ENCODE results near the gene IGSF9. TPM values are rescaled to one million over a fixed set of nuclear protein-coding genes. Genes with fewer than 3 reads are reported as not detected.

Gene IGSF9
- total and polyA plus RNA-seq, 2 experiments from 2014 or later: 10.3 to 27.6 TPM

DNA sequence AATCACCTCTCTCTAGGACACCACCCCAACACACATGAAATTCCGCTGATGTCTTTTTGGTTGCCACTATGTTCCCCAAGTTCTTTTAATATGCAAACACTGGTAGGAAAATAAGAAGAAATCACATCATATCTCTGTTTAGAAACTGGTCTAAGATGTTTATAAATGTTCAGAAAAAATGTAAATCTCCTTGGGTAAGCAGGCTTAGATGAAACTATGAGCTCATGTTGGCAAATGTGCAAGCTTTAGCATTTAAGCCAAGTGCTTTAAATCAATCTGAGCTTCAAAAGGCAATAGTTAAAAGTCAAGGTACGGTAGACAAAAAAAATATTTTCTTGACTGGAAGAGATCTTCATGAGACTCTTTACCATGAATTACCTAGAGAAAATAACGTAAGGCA, 33.8 kb upstream of the IGSF9 start (continued):
- TF ChIP-seq NANOG (IDR thresholded peaks at IDR 0.05; ENCODE audit: borderline replicate concordance) (no peak), JUNB (IDR thresholded peaks at IDR 0.05; ENCODE audit: unreplicated experiment) (no peak), POLR2AphosphoS5 (IDR thresholded peaks at IDR 0.05; ENCODE audit: low read depth) (no peak), ZNF114 (CRISPR knock-in tag; IDR thresholded peaks at IDR 0.05) (no peak), EZH2 (IDR thresholded peaks at IDR 0.05; ENCODE audit: low read depth, unreplicated experiment) (no peak), EZH2phosphoT487 (IDR thresholded peaks at IDR 0.05; ENCODE audit: unreplicated experiment) (no peak)
- TF ChIP-seq, protein P1, sequence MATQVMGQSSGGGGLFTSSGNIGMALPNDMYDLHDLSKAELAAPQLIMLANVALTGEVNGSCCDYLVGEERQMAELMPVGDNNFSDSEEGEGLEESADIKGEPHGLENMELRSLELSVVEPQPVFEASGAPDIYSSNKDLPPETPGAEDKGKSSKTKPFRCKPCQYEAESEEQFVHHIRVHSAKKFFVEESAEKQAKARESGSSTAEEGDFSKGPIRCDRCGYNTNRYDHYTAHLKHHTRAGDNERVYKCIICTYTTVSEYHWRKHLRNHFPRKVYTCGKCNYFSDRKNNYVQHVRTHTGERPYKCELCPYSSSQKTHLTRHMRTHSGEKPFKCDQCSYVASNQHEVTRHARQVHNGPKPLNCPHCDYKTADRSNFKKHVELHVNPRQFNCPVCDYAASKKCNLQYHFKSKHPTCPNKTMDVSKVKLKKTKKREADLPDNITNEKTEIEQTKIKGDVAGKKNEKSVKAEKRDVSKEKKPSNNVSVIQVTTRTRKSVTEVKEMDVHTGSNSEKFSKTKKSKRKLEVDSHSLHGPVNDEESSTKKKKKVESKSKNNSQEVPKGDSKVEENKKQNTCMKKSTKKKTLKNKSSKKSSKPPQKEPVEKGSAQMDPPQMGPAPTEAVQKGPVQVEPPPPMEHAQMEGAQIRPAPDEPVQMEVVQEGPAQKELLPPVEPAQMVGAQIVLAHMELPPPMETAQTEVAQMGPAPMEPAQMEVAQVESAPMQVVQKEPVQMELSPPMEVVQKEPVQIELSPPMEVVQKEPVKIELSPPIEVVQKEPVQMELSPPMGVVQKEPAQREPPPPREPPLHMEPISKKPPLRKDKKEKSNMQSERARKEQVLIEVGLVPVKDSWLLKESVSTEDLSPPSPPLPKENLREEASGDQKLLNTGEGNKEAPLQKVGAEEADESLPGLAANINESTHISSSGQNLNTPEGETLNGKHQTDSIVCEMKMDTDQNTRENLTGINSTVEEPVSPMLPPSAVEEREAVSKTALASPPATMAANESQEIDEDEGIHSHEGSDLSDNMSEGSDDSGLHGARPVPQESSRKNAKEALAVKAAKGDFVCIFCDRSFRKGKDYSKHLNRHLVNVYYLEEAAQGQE (IDR thresholded peaks at IDR 0.05; ENCODE audit: unreplicated experiment): no peak
- TF ChIP-seq, protein P2, sequence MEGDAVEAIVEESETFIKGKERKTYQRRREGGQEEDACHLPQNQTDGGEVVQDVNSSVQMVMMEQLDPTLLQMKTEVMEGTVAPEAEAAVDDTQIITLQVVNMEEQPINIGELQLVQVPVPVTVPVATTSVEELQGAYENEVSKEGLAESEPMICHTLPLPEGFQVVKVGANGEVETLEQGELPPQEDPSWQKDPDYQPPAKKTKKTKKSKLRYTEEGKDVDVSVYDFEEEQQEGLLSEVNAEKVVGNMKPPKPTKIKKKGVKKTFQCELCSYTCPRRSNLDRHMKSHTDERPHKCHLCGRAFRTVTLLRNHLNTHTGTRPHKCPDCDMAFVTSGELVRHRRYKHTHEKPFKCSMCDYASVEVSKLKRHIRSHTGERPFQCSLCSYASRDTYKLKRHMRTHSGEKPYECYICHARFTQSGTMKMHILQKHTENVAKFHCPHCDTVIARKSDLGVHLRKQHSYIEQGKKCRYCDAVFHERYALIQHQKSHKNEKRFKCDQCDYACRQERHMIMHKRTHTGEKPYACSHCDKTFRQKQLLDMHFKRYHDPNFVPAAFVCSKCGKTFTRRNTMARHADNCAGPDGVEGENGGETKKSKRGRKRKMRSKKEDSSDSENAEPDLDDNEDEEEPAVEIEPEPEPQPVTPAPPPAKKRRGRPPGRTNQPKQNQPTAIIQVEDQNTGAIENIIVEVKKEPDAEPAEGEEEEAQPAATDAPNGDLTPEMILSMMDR (conservative IDR thresholded peaks at IDR 0.05; ENCODE audit: low read depth in 2 of 2): no peak

DNA sequence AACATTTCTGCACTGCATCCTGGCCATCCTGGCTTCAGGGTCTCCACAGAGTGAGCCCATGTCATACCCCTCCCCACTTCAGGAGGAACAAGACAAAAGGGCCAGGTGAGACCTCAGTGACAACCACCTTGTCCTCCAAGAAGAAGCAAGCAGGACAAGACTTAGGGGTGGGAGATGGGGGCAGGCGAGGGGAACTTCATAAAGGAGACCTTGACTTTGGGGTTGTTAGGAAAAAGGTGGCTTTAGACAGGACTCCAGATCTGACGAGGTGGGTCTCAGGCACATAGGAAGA, 32.6 kb upstream of the IGSF9 start:
- Mint-ChIP-seq H3K9me3 (no peaks in the 10 kb centered on the region), H3K36me3 (ENCODE audit: low read depth) (no peaks in the 10 kb centered on the region), H3K4me1 (no peaks in the 10 kb centered on the region), H3K27ac (no peak overlapping the region), H3K4me3 (no peak overlapping the region), H3K27me3 (ENCODE audit: insufficient read depth, low read depth, poor library complexity) (peaks cover 5% of the 10 kb centered on the region)
- no peaks in the 10 kb centered on the region for H4K20me1 ChIP-seq (replicated peaks; ENCODE audit: insufficient read depth)
- no peak overlapping the region for H3K27ac ChIP-seq (ENCODE audit: low read depth)
- no peaks in the 10 kb centered on the region for H3K4me1 ChIP-seq (ENCODE audit: insufficient read depth)
- no peaks in the 10 kb centered on the region for H3F3A ChIP-seq (replicated peaks; ENCODE audit: low read depth)
- no peaks in the 10 kb centered on the region for H3K36me3 ChIP-seq (ENCODE audit: insufficient read depth)
- H2AFZ ChIP-seq: no peak overlapping the region
- H3K27me3 ChIP-seq (ENCODE audit: insufficient read depth): peaks cover 3% of the 10 kb centered on the region; the same call in 1 of the 2 replicates
- H3K4me2 ChIP-seq: no peak overlapping the region
- 0 out of 2 replicates have a peak, but pooled peaks cover 5% of the 10 kb centered on the region for H3K9me2 ChIP-seq (ENCODE audit: insufficient read depth)
- no peak overlapping the region for H3K4me3 ChIP-seq
- DNase-seq (ENCODE audit: low spot score): no peak
- ATAC-seq: no peak
- H3K79me2 ChIP-seq (replicated peaks; ENCODE audit: insufficient read depth): no peaks in the 10 kb centered on the region
- TF ChIP-seq EZH2phosphoT487 (IDR thresholded peaks at IDR 0.05; ENCODE audit: unreplicated experiment): no peak
- TF ChIP-seq, protein P1 (IDR thresholded peaks at IDR 0.05; ENCODE audit: unreplicated experiment): no peak
- TF ChIP-seq, protein P2 (conservative IDR thresholded peaks at IDR 0.05; ENCODE audit: low read depth in 2 of 2): no peak
- no peak for TF ChIP-seq STAT1 (IDR thresholded peaks at IDR 0.05; ENCODE audit: unreplicated experiment)
- TF ChIP-seq POLR2AphosphoS5 (IDR thresholded peaks at IDR 0.05; ENCODE audit: low read depth): no peak
- no peak for TF ChIP-seq ZNF114 (CRISPR knock-in tag; IDR thresholded peaks at IDR 0.05)
- TF ChIP-seq JUNB (IDR thresholded peaks at IDR 0.05; ENCODE audit: unreplicated experiment): no peak
- TF ChIP-seq ZNF331 (CRISPR knock-in tag; IDR thresholded peaks at IDR 0.05; ENCODE audit: low read depth): no peak
- TF ChIP-seq CREB1 (CRISPR knock-in tag; IDR thresholded peaks at IDR 0.05; ENCODE audit: low read depth): no peak
- TF ChIP-seq NANOG (IDR thresholded peaks at IDR 0.05; ENCODE audit: borderline replicate concordance): no peak
- TF ChIP-seq EZH2 (IDR thresholded peaks at IDR 0.05; ENCODE audit: low read depth, unreplicated experiment): no peak
- TF ChIP-seq, protein P3, sequence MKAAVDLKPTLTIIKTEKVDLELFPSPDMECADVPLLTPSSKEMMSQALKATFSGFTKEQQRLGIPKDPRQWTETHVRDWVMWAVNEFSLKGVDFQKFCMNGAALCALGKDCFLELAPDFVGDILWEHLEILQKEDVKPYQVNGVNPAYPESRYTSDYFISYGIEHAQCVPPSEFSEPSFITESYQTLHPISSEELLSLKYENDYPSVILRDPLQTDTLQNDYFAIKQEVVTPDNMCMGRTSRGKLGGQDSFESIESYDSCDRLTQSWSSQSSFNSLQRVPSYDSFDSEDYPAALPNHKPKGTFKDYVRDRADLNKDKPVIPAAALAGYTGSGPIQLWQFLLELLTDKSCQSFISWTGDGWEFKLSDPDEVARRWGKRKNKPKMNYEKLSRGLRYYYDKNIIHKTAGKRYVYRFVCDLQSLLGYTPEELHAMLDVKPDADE (IDR thresholded peaks at IDR 0.05): no peak
